Keratinocyte (primary cell): ENCODE results near the gene PNLIP. TPM values are rescaled to one million over a fixed set of nuclear protein-coding genes. Genes with fewer than 3 reads are reported as not detected.

Experiments used
- DNase-seq: peaks from one replicate; pipeline ENCODE4 v3.0.0-alpha.2; 2011; ENCODE audit warnings: low read depth, missing footprints, low spot score
- FAIRE-seq: peaks from 2 replicates; lab custom pipeline; 2011; peaks lifted over from hg19 to GRCh38; lab: Jason Lieb, UNC
- H2AFZ ChIP-seq: 2 replicates; pipeline ENCODE4 v1.6.0; 2012; ENCODE audit warnings: low read length, control low read depth, inconsistent platforms; ENCODE audit not compliant: control insufficient read depth
- H3K27ac ChIP-seq: 2 replicates; pipeline ENCODE4 v1.5.1; 2011; ENCODE audit warnings: low read length; ENCODE audit not compliant: control insufficient read depth, insufficient read depth
- H3K27me3 ChIP-seq: 3 replicates; pipeline ENCODE4 v1.6.0; 2011; ENCODE audit warnings: low read length; ENCODE audit not compliant: control insufficient read depth, insufficient read depth; ENCODE audit errors: extremely low read depth
- H3K36me3 ChIP-seq, 2 experiments: 2 replicates in 1 of 2; 3 replicates in 1 of 2; pipeline ENCODE4 v1.5.1; 2011; ENCODE audit warnings: low read length in 2 of 2, mild to moderate bottlenecking in 1 of 2; ENCODE audit not compliant: control insufficient read depth in 2 of 2, insufficient read depth in 2 of 2; ENCODE audit errors: extremely low read depth in 1 of 2
- H3K4me1 ChIP-seq: 3 replicates; pipeline ENCODE4 v1.5.1; 2011; ENCODE audit warnings: low read length; ENCODE audit not compliant: control insufficient read depth, insufficient read depth; ENCODE audit errors: extremely low read depth
- H3K4me2 ChIP-seq: 3 replicates; pipeline ENCODE4 v1.6.0; 2011; ENCODE audit warnings: low read depth, low read length; ENCODE audit not compliant: control insufficient read depth, insufficient read depth; ENCODE audit errors: extremely low read depth
- H3K4me3 ChIP-seq, 3 experiments: fragments of 200-600 bp in 1 of 3; sonication (generic) in 1 of 3; 2 replicates in 2 of 3; 3 replicates in 1 of 3; pipeline ENCODE4 v1.5.1; 2011 to 2016; ENCODE audit warnings: low read length in 3 of 3, mild to moderate bottlenecking in 3 of 3, control low read depth in 2 of 3, inconsistent platforms in 1 of 3, low read depth in 1 of 3, mixed read lengths in 1 of 3, mixed run types in 1 of 3, moderate library complexity in 1 of 3; ENCODE audit not compliant: control insufficient read depth in 2 of 3, insufficient read depth in 2 of 3; ENCODE audit errors: extremely low read depth in 1 of 3
- H3K79me2 ChIP-seq: 2 replicates; pipeline ENCODE4 v1.6.0; 2012; ENCODE audit warnings: low read length; ENCODE audit not compliant: control insufficient read depth, insufficient read depth
- H3K9ac ChIP-seq: 3 replicates; pipeline ENCODE4 v1.6.0; 2011; ENCODE audit warnings: low read length; ENCODE audit not compliant: control insufficient read depth, insufficient read depth; ENCODE audit errors: extremely low read depth
- H3K9me1 ChIP-seq: 3 replicates; pipeline ENCODE4 v1.6.0; 2011; ENCODE audit warnings: low read length; ENCODE audit not compliant: control insufficient read depth, insufficient read depth; ENCODE audit errors: extremely low read depth
- H3K9me3 ChIP-seq: 2 replicates; pipeline ENCODE4 v1.5.1; 2012; ENCODE audit warnings: low read depth, low read length; ENCODE audit not compliant: control insufficient read depth
- H4K20me1 ChIP-seq: 3 replicates; pipeline ENCODE4 v1.6.0; 2011; ENCODE audit warnings: low read length; ENCODE audit not compliant: control insufficient read depth, insufficient read depth; ENCODE audit errors: extremely low read depth
- CTCF ChIP-seq, 3 experiments: IDR thresholded peaks in 1 of 3; conservative IDR thresholded peaks in 1 of 3; optimal IDR thresholded peaks in 1 of 3; 2 replicates in 2 of 3; 3 replicates in 1 of 3; pipeline versions ENCODE3 to v1.5.1; 2011; ENCODE audit warnings: low read length in 3 of 3, mild to moderate bottlenecking in 3 of 3, moderate library complexity in 2 of 3, control low read depth in 1 of 3, inconsistent platforms in 1 of 3; ENCODE audit not compliant: insufficient read depth in 2 of 3; ENCODE audit errors: extremely low read depth in 1 of 3
- EZH2 ChIP-seq: IDR thresholded peaks from one replicate; pipeline ENCODE4 v1.6.1; 2012; ENCODE audit warnings: inconsistent platforms, mild to moderate bottlenecking, low read length, moderate library complexity
- dilution Hi-C: fragments of 300-500 bp; cut with MboI; formaldehyde crosslinking; loops from one replicate; pipeline ENCODE4 v1.7.0; 2020; ENCODE audit warnings: low sequenced_read_pairs; ENCODE audit not compliant: extremely low pct_ligation_motif_present
- polyA plus RNA-seq, 5 experiments: library from polyadenylated mRNA; depleted of rRNA in 3 of 5; stranded (reverse) in 3 of 5; stranded (forward) in 1 of 5; unstranded in 1 of 5; fragments of >200 nt; gene quantifications; 1 replicate in 1 of 5; 2 replicates in 3 of 5; 3 replicates in 1 of 5; pipeline versions ENCODE4 v1.2.1 to v1.2.3, GENCODE V29; 2011 to 2012; ENCODE audit warnings: missing spikeins in 2 of 5, low read depth in 1 of 5, low replicate concordance in 1 of 5

Gene PNLIP
- polyA plus RNA-seq, 1 donor (not counting 4 experiments of a cell fraction or from before 2014, with no cell fraction given), result not detected

GRCh38 chr10:116542007-116542677, 3.6 kb upstream of the PNLIP start:
- no peaks in the 10 kb centered on the region for H3K4me1 ChIP-seq
- no peaks in the 10 kb centered on the region for H3K9me1 ChIP-seq
- no peaks in the 10 kb centered on the region for H3K27me3 ChIP-seq
- H3K27ac ChIP-seq, result no peak overlapping the region
- dilution Hi-C loops, result no loop called here
- no peaks in the 10 kb centered on the region for H3K9me3 ChIP-seq
- H3K9ac ChIP-seq, result no peak overlapping the region
- TF ChIP-seq CTCF (optimal IDR thresholded peaks at IDR 0.05 in 1 of 3, IDR thresholded peaks at IDR 0.05 in 1 of 3, conservative IDR thresholded peaks at IDR 0.05 in 1 of 3; ENCODE audit: extremely low read depth in 1 of 3, insufficient read depth in 2 of 3, low read length in 3 of 3) (no peak), EZH2 (no peak)
- DNase-seq, result no peak
- H2AFZ ChIP-seq, result no peak overlapping the region
- H3K36me3 ChIP-seq, result no peaks in the 10 kb centered on the region
- FAIRE-seq, result no peak
- H3K4me3 ChIP-seq, result no peak overlapping the region
- H3K79me2 ChIP-seq, result no peaks in the 10 kb centered on the region
- H3K4me2 ChIP-seq, result no peak overlapping the region
- no peaks in the 10 kb centered on the region for H4K20me1 ChIP-seq

DNA sequence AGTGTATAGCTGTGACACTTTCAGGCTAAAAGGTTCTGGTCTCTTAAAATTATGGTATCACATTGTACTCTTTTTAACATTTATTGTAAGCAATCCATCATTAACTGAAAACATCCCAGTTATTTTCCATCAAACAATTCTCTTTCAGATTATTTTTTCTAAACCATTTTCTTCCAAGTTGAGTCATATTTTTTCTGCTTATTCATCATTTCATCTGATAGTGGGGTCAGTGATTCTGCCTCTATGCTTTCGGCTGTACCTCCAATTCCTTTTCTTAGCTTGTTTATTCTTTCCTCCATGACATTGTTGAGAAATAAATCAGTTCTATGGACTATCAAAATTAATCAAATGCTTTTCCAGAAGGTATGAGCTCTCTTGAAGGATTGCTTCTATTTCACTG, 609 bp upstream of the PNLIP start:
- no peak overlapping the region for H3K4me2 ChIP-seq
- no peak for DNase-seq
- no peak overlapping the region for H3K27ac ChIP-seq
- TF ChIP-seq CTCF (optimal IDR thresholded peaks at IDR 0.05 in 1 of 3, IDR thresholded peaks at IDR 0.05 in 1 of 3, conservative IDR thresholded peaks at IDR 0.05 in 1 of 3; ENCODE audit: extremely low read depth in 1 of 3, insufficient read depth in 2 of 3, low read length in 3 of 3) (no peak), EZH2 (no peak)
- no peak for FAIRE-seq
- no peaks in the 10 kb centered on the region for H4K20me1 ChIP-seq
- no peak overlapping the region for H2AFZ ChIP-seq
- H3K4me3 ChIP-seq, result no peak overlapping the region
- no peaks in the 10 kb centered on the region for H3K36me3 ChIP-seq
- no peaks in the 10 kb centered on the region for H3K27me3 ChIP-seq
- dilution Hi-C loops, result no loop called here
- no peaks in the 10 kb centered on the region for H3K9me3 ChIP-seq
- no peaks in the 10 kb centered on the region for H3K9me1 ChIP-seq
- H3K9ac ChIP-seq, result no peak overlapping the region
- H3K79me2 ChIP-seq, result no peaks in the 10 kb centered on the region
- H3K4me1 ChIP-seq, result no peaks in the 10 kb centered on the region
